Renal pelvis (tissue), 4 donors: ENCODE data around the gene PCDH9. TPM values are rescaled to one million over a fixed set of nuclear protein-coding genes. Genes with fewer than 3 reads are reported as not detected.
A peak's percentile ranks its signal among the peaks of the same experiment; 100 is the strongest.

Experiments
- DNase-seq: peaks from one replicate; pipeline ENCODE4 v3.0.0-alpha.2; 2013
- polyA plus RNA-seq, 3 donors: library from polyadenylated mRNA; unstranded; fragments of 120-200 nt; gene quantifications; one replicate each; pipeline ENCODE4 v1.2.1, GENCODE V29; 2013; ENCODE audit not compliant: insufficient read length in 3 of 3

Gene PCDH9
- polyA plus RNA-seq, 3 donors: 13.7 to 14.1 (median 13.7) TPM

DNA sequence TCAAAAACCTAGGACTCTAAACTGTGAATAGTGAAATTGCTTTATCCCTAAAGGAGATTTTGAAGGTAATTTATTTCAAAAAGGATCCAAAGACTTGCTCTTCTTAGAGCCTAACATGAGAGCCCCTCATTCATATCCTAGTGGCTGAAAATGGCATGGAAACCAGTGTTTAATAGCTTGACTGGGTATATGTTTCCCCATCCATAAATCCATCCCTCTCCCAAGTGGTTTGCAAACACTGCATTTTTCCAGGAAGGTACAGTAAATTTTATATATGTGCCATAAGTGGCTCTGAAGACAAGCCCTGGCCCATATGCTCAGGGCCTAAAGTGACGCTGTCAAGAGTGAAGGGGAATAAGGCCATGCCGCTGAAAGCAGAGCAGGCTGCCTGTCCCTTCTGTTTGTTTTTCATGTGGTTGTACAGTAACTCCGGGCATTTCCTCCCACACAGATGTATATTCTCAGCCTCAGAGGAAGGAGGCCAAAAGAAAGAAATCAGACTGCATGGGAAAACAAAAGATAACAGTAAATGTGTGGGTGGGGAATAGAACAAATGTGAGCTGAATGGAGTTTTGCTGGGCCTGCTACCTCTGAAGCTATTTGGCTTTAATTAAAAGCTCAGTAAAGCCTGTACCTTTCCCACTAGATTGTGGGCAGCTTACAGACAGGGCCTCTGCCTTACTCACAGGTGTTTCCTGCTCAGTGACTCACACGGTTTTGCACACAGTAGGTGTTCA, 181.9 kb downstream of the PCDH9 start:
- peak; percentile 87 for DNase-seq

DNA sequence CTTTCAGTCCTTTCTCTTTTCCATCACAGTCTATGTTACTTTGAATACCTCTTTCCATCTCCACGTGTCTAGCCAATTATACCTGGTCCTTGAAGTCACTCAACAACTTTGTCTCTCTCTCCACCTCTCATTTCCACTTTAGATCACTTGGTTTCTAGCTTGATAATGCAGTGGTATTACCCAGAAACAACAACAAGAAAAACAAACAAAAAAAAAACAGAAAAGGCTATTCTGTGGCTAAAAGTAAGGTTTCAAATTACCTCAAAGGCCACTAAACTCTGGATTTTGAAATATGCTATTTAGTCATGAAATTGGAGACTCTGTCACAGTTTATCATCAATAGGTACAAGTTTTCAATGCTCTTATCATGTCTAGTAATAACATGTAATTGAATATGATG, 184.8 kb downstream of the PCDH9 start:
- DNase-seq: no peak

DNA sequence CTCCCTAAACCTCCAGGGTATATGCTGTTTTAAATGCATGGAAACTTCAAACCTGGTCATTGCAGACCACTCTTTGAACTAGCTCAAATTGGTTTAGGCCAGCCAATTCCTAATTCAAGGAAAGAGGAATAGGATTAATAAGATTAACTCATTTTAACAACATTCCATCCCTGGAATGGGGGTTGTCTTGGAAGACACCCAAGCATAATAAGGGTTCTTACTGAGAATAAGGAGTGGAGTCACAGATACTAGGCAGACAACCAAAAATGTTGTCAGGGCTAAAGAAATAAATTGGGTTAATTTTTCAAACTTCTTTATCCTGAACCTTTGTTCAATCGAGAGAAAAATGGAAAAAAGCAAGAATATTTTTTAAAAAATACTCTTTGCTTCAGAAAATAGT, 186.2 kb downstream of the PCDH9 start:
- no peak for DNase-seq

DNA sequence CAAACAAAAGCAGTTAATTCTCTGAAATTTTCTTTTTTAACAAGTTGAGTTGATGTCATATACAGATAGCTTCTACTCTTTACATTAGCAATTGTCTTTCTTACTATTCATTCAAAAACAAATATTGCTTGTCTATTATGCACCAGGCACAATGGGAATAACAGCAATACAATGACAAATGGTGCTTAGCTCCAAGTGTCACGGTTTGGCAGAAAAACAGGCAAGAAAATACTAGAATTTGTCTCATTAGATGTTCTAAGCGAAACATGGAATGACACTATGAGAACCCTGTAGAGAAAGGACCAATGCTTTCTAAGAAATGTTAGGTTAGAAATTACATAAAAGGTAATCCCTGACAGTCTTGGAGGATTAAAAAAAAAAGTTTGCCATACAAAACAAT, 187.6 kb downstream of the PCDH9 start:
- no peak for DNase-seq

DNA sequence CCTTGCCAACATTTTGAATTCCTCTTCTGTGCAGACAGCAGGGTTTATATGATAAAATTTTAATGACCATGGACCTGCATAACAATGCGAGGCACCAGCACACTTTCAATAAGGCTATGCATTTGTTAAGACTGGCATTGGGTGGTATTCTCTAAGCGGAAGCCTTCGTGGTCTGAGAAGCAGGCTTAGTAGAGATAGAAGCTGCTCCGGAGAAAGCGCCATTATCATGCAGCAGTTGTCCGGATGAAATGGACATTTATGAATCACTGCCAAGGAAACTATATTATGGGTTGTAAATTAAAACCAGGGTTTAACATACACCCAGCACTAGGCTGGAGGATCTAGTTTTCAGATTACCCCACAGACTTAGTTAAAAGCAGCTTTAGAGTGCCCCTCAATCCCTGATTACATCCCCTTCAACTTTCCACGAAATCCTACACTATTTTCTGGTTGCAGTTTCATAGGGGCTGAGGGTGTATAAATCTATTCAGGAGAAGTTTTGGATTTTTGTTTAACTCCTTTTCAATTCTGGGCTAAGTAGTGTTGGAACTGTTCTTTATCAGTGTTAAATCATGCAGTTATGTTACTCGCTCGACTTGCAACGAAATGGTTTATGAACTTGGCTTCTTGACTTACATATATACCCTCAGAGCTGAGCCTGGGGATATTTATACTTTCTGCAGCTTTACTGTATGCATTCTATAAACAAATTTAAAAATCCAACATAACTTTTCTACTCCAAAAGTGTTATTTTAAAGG, 193.3 kb downstream of the PCDH9 start:
- no peak for DNase-seq

DNA sequence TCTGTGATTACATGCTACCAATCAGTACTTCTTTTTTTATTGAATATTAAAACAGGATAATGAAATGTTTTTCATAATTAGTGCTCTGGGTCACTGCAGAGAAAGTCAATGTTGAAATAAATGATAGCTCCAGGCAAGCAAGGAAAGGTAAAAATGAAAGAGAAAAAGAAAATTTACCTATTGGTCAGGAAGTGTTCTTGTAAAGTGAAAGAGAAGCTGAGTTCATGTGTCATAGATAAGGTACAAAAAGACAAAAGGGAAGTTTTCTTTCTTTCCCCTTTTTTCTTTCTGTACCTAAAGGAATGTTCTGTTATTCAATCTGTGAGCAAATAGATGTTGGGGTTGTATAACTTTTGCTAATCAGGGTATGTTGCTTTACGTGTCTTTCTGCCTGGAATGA, 197.0 kb downstream of the PCDH9 start:
- no peak for DNase-seq

DNA sequence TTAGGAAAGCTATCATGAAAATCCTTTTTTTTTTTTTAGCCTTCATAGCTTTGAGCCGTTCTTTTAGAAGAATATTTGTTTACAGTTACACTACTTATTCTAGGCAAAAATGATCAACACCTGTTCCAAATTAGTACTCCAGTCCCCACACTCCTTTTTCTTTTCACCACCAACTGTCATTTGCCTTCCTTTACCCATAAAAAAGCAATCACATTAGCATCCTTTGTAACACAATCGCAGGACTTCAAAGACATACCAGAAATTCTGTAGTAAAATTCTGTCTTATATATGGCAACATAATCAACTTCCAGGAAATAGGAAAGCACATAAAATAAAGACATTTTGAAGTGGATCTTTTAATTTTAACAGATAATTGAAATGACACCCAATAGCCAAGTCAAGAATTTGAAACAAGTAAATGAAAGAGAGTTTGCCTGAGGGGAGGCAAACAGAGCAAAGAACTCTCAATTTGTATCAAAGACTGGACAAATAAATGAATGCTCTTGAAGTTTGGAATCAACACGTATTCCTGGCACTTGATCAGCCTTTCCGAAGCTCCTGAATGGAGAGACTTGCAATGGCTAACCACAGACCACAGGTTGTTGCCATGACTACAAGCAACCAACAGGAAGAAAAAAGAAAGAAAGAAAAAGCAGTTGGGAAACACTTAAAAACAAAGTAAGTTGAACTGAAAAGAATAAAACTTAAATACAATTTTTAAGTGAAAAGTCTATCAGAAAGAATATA, 206.8 kb downstream of the PCDH9 start:
- no peak for DNase-seq

DNA sequence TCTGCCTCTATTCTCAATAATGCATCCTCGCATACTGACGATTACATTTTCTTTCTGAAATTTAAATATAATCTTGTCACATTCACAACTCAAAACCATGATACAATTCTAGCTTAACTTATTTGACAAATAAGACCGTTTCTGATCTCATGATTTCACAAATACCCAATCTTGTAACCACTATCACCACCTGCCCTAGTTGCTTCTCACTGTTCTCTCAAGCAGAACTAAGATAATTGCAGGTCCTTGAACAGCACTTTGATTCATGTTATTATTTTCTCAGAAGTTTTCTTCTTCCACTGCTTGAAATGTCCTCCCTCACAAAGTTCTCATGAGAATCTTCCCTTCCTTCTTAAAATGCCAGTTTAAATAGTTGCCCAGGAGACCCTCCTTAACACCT, 211.4 kb downstream of the PCDH9 start:
- DNase-seq: no peak

DNA sequence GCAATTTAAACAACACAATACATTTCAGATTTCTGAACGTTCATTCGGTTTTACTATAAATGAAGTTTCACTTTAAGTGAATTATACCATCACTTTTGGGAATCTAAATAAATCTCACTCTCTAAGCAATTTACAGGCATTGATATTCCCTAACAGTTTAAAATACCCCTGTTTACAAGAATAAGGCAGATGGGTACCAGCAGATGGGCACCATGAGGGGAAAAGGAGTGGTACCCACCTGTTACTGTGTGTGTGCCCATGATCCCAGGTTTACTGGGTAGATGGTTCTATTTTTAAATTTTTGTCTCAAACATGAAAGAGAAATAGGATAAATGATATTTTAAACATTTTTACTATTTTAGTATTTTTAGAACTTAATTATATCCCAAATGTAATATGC, 212.9 kb downstream of the PCDH9 start:
- no peak for DNase-seq

DNA sequence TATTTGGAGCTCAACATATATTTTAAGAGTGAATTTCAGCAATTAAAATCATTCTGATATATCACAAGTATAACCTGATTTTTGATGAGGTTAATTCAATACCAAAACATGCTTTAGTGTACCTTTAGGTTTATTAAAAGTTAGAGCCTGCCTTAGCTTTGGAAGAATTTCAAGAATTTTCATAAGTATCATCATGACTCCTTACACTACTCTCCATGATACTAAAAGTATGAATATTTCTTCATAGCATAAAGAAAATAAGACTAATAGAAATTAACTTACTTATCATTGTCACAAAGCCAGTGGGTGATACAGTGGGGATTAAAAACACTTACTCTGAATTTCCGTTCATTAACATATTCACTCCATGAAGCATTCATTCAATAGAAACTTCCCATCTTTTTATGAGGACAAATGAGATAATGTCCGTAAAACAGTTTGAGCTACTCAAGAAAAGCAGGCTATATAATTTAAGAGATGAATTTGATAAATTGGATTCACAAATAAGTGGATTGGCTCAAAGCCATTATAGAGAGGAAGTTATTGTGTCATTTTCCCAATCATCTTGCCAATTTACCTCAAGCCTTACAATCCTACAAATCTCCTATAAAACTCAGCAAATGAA, 214.0 kb downstream of the PCDH9 start:
- DNase-seq: no peak

DNA sequence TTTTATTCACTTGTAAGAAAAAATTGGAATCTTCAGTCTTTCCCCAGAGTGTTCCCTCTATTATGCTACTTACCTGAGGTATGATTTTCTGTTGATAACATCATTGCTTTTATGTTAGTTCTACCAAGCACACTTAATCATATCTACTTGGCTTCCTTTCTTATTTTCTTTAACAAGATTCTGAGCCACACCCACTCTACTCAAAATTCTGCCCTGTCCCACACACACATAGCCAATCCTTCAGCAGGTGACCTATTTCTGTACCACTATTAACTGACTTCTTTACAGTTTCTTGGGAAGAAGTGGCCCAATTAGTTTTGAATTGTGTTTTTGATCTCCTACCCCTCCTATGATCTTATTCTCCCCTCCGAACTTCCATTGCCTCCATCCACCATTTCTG, 215.7 kb downstream of the PCDH9 start:
- no peak for DNase-seq

DNA sequence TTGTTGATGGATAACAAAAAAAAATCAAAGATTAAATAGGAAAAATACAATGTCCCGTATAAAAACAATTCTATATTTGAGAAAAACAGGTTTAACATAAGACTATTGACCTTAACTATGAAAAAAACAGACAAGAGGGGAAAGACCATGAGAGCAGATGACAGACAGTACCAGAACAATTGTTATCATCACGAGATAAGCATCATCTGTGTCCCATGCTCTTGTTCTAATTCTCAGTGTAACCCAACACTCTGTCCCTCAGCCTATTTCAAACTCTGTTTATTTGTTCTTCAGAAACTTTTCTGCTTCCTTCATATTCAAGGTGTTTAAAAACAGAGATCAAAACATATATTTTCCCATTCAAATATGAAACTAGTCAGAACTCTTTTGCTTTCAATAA, 216.4 kb downstream of the PCDH9 start:
- DNase-seq: no peak

DNA sequence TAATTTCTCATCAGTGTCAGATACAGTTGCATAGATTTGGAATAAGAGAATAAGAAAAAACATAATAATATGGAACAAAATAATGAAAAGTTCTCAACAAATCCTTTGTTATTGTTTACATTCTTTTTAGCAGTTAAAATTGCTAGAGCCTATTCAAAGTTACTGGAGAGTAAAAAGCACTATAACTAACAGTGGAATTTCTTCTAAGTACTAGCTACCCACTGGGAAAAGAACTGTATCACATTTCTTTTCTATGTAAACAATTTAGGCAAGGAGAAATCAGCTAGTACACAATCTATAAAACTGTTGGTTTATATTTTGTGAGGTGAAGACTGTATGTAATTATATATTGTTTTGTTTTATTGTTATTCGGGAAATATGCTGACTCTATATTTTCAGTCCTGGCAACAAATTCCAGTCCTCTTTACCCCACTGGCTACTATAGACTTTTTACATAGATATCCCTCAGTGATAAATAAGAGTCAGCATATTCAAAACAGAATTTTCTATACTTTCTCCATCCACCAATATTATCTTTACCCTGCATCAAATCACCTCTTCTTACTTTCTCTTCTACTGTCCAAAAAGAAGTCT, 222.0 kb downstream of the PCDH9 start:
- DNase-seq: no peak

DNA sequence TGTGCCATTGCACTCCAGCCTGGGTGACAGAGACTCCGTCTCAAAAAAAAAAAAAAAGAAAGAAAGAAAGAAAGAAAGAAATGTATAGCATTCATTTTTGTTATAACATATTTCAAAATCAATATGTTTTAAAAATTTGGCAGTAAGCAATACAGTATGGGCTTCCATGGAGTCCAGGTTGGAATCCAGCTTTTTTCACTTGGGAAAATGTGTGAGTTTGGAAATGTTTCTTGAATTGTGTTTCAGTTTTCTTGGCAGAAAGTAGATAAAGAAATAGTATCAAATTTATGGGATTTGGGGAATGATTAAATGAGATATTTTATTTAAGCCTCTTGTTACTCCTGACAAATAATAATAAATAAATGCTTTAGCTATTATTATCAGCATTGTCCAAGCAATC, 225.6 kb downstream of the PCDH9 start:
- DNase-seq: no peak

DNA sequence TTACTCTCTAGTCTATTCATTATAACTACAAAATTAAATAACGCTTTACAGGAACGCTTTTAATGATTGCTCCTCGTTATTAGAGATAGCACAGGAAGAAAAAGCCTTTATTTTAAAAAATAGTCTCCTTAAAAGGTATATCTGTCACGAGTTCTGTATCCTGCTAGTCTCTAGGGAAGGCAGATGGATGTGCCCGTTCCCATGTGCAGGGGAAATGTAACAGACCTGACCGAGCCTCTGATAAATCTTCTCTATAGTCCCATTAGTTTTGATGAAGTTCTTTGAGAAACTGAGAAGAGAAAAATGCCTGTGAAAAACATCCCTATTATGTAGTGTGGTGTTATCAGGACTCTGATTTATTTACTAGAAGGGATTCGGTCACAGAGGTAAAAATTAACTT, 226.4 kb downstream of the PCDH9 start:
- DNase-seq: no peak

DNA sequence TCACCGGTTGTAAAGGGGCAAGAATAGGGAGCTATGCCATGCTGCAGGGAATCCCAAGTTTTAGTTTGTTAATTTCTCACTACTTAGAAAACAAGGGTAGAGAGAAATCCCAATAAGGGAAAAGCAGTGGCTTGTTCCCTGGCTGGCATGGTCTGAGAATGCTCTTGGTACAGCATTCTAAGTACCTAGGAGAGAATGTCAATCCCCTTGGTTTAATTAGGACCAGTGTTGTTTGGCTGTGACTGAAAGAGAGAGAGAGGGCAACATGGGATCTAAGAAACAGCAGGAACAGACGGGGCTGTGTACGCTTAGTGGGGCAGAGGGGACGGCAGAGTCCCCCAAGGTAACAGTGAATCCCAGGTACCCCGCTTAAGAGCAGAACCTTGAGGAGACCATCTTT, 228.8 kb downstream of the PCDH9 start:
- no peak for DNase-seq

DNA sequence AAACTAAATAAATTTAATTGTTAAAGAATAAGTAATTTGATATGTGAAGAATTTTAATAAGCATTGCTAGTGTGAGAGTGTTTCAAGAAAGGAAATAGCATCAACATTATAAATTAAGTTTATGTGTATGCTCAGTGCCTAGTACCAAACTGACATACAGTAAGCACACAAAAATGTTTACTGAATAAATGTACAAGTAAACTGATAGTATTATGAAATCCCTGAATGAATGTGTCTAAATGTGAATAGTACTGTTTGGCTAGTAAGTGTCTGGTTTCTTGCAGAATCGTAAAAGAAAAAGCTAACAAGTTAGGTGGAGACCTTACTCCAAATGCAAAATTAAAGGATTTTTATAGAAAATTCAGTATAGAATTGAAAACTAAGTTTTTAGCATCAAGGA, 233.6 kb downstream of the PCDH9 start:
- no peak for DNase-seq

DNA sequence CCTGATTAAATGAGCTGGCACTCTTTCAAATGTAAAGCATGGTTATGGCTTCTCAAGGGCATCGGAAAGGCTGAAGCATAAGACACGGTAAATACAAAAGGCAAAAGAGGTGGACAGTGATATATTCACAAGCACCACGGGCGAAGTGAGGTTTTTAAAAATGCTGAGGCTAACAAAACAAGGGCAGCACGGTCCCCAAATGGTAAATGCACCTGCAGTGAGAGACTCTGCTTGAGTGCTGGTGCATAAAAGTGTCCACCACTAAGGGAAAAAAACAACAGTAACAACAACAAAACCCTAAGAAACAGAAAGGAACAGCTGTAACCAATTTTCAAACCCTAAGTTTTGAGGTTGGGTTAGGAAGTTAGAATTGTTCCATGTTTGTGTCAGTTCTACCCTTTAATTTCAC, 234.9 kb downstream of the PCDH9 start:
- no peak for DNase-seq

DNA sequence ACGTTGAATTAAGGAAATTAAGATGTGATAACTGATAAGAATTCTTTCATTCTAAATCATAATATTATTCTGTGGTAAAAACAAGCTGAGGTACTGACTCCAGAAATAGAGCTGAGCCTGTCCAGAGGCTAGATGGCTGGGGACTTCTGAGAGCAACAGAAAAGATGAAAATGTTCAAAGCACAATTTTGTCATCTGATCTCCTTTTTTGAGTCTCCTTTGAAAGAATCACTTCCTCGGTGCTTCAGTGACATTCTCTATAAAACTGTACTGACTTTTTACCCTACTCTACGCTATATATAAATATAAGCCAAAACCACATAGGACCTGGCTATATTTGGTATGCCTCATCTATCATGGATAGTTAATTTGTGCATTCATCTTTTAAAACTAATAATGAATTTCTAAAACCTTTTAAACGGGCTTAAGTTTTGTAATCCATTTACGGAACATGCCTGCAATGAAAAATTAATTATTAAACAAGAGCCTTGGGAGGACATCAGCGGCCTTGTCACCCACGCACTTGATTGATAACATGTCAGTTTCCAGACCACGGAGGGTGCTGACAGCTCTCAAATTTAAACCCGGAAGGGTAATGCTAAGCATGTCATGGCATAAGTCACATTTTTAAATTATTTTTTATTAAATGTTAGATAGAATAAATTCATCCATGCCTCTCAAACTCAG, 235.5 kb downstream of the PCDH9 start:
- DNase-seq: no peak

DNA sequence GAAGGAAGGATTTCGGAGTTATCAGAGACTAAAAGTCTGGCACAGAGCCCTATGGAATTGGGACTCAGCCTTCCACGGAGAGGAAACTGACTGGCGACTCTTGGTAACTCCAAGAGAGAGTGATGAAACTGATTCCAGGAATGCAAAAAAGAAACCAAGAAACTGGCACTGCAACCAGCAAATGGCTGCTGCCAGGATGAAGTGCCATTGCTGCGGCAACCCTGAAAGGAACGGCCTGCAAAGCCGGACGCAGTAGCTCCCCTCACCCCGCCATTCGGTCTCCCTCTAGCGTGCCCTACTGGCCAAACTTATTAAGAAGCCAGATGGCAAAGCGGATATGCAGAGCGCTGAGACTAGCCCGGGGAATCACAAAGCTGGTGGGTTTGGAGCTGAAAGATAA, 236.0 kb downstream of the PCDH9 start:
- peak; percentile 52 for DNase-seq

DNA sequence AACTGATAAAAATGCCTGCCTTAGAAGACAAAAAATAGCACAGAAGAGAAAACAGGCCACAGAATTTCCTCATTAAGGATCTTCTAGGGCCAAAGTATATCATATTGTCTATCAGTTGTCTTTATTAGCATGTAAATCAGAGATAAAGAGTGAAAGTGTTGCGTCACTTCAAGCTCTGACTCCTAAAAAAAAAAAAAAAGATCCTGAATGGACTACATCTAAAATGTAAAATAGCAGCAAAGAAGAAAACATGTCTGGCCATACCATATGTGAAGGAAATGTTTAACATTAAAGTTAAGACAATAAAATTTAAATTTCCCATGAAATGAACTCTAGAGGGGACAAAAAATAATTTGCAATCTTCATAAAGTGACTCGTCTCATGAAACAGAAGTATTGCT, 237.4 kb downstream of the PCDH9 start:
- DNase-seq: no peak

DNA sequence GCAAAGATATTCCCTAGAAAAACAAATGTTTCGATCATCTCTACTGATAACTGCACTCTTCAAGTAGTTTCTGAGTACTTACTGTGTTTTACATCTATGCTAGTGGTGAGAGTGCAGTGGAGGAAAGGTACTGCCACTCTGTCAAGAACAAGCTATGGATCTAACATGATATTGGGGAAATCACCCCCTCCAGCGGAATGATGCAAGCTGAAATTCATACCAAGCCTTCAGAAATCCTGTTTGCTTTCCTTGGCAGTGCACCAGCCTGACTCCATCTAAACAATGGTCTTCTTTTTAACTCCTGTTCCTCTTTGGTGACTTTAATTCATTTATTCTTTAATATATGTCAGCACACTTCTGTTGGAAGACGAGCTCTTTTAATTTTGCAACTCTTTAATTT, 238.0 kb downstream of the PCDH9 start:
- no peak for DNase-seq
